Testis (tissue), 3 donors: ENCODE measurements around the gene MAPKAPK2. TPM values are rescaled to one million over a fixed set of nuclear protein-coding genes. Genes with fewer than 3 reads are reported as not detected.

Experiments
- DNase-seq: peaks from one replicate; pipeline ENCODE4 v3.0.0-alpha.2; 2019
- H3K27ac ChIP-seq, 2 donors: fragments of 200-600 bp; sonication (generic); one replicate each; pipeline ENCODE4 v1.5.1; 2019
- H3K27me3 ChIP-seq: fragments of 200-600 bp; sonication (generic); one replicate; pipeline ENCODE4 v1.5.1; 2019
- H3K36me3 ChIP-seq: fragments of 200-600 bp; sonication (generic); one replicate; pipeline ENCODE4 v1.5.1; 2017; ENCODE audit warnings: low read depth; ENCODE audit errors: missing control alignments
- H3K4me1 ChIP-seq: fragments of 200-600 bp; sonication (generic); one replicate; pipeline ENCODE4 v1.5.1; 2019
- H3K4me3 ChIP-seq, 2 donors: fragments of 200-600 bp; sonication (generic); one replicate each; pipeline ENCODE4 v1.5.1; 2017 to 2019
- H3K9me3 ChIP-seq: fragments of 200-600 bp; sonication (generic); one replicate; pipeline ENCODE4 v1.5.1; 2017
- CTCF ChIP-seq, 3 experiments: fragments of 450-650 bp in 2 of 3; fragments of 200-600 bp in 1 of 3; sonication (generic) in 1 of 3; IDR thresholded peaks; one replicate each; pipeline ENCODE4 v1.5.1; 2016 to 2019; ENCODE audit warnings: antibody characterized with exemption in 3 of 3, mild to moderate bottlenecking in 2 of 3, moderate library complexity in 1 of 3
- POLR2A ChIP-seq: fragments of 450-650 bp; IDR thresholded peaks from one replicate; pipeline ENCODE4 v1.6.1; 2017; ENCODE audit warnings: antibody characterized with exemption, mild to moderate bottlenecking, moderate library complexity
- WGBS, 2 donors: methylation state at CpG; one replicate each; pipeline ENCODE4 v1.1.5; 2018; 5-methylcytosine and 5-hydroxymethylcytosine counted together
- intact Hi-C: fragments of 100-400 bp; cut with DNase I; formaldehyde crosslinking; loops from one replicate; pipeline ENCODE4 v1.15.1; 2023; ENCODE audit warnings: low total_unique reads
- polyA plus RNA-seq: library from polyadenylated mRNA; stranded (reverse); fragments of 350-450 nt; fragmentation: Illumina TruSeq; extraction: RNeasy Lipid Tissue Mini Kit (QIAGEN cat#74804); gene quantifications from one replicate; pipeline ENCODE4 v1.2.3, GENCODE V29; 2014; ENCODE audit warnings: low read depth, low replicate concordance; ENCODE audit not compliant: insufficient read depth
- total RNA-seq, 2 donors: library from RNA; depleted of rRNA; stranded (reverse); fragments of >200 nt; gene quantifications; one replicate each; pipeline ENCODE4 v1.2.3, GENCODE V29; 2016

The MAPKAPK2 gene
- total and polyA plus RNA-seq, 3 donors from 2014 or later, result 66.3 to 76.5 (median 69.1) TPM

- no peak for DNase-seq
- H3K27me3 ChIP-seq, result no peaks in the 10 kb centered on the region
- 68 to 77% methylated on average over 4 of the region's 4 CpGs for WGBS, 2 donors
- peaks cover 11% of the 10 kb centered on the region for H3K4me1 ChIP-seq
- H3K4me3 ChIP-seq, result no peak overlapping the region
- no peak overlapping the region for H3K27ac ChIP-seq
- H3K9me3 ChIP-seq, result no peaks in the 10 kb centered on the region
- intact Hi-C loops, result no loop called here
- H3K36me3 ChIP-seq, result no peaks in the 10 kb centered on the region
- TF ChIP-seq POLR2A (no peak), CTCF (IDR thresholded peaks at IDR 0.05) (no peak)
These were observed 29.2 kb upstream of the MAPKAPK2 start for GRCh38 chr1:206655471-206655882.

GRCh38 chr1:206656936-206657335 lies 27.8 kb upstream of the MAPKAPK2 start:
- TF ChIP-seq POLR2A, result no peak
- TF ChIP-seq CTCF (IDR thresholded peaks at IDR 0.05), result no peak
- Histone ChIP-seq H3K27ac (no peak overlapping the region), H3K36me3 (no peaks in the 10 kb centered on the region), H3K4me1 (peaks cover 11% of the 10 kb centered on the region), H3K4me3 (no peak overlapping the region), H3K9me3 (no peaks in the 10 kb centered on the region), H3K27me3 (no peaks in the 10 kb centered on the region)
- no peak for DNase-seq
- intact Hi-C loops, result no loop called here
- 74 to 76% methylated on average over 3 of the region's 3 CpGs for WGBS, 2 donors

- H3K27ac ChIP-seq, result no peak overlapping the region
- H3K4me1 ChIP-seq, result peaks cover 11% of the 10 kb centered on the region
- no peaks in the 10 kb centered on the region for H3K36me3 ChIP-seq
- DNase-seq, result no peak
- H3K4me3 ChIP-seq, result no peak overlapping the region
- no peaks in the 10 kb centered on the region for H3K9me3 ChIP-seq
- 37 to 49% methylated on average over 6 of the region's 6 CpGs for WGBS, 2 donors
- intact Hi-C loops, result no loop called here
- no peak for TF ChIP-seq CTCF (IDR thresholded peaks at IDR 0.05)
- no peak for TF ChIP-seq POLR2A
- H3K27me3 ChIP-seq, result no peaks in the 10 kb centered on the region
These were observed 27.0 kb upstream of the MAPKAPK2 start for GRCh38 chr1:206657751-206658150.

GRCh38 chr1:206658264-206658980 lies 26.3 kb upstream of the MAPKAPK2 start:
- intact Hi-C loops, result no loop called here
- peaks cover 11% of the 10 kb centered on the region for H3K4me1 ChIP-seq
- TF ChIP-seq POLR2A, result no peak
- TF ChIP-seq CTCF (IDR thresholded peaks at IDR 0.05), result peak in 2 of 3 experiments; percentile 48 to 56
- no peaks in the 10 kb centered on the region for H3K27me3 ChIP-seq
- peak; percentile 32 for DNase-seq
- 18 to 32% methylated on average over 20 to 22 of the region's 22 CpGs for WGBS, 2 donors
- no peaks in the 10 kb centered on the region for H3K9me3 ChIP-seq
- no peak overlapping the region for H3K4me3 ChIP-seq
- H3K27ac ChIP-seq, result no peak overlapping the region
- H3K36me3 ChIP-seq, result no peaks in the 10 kb centered on the region

GRCh38 chr1:206658981-206659273 lies 25.8 kb upstream of the MAPKAPK2 start:
- no peak for TF ChIP-seq POLR2A
- TF ChIP-seq CTCF (IDR thresholded peaks at IDR 0.05), result no peak
- no peak overlapping the region for H3K4me3 ChIP-seq
- peaks cover 11% of the 10 kb centered on the region for H3K4me1 ChIP-seq
- H3K27ac ChIP-seq, result no peak overlapping the region
- H3K36me3 ChIP-seq, result no peaks in the 10 kb centered on the region
- no peaks in the 10 kb centered on the region for H3K27me3 ChIP-seq
- no peaks in the 10 kb centered on the region for H3K9me3 ChIP-seq
- WGBS, 2 donors, result 40 to 43% methylated on average over 6 to 7 of the region's 7 CpGs
- intact Hi-C loops, result no loop called here
- no peak for DNase-seq
